ENCODE data around the gene CEBPE.

Gene CEBPE

DNA sequence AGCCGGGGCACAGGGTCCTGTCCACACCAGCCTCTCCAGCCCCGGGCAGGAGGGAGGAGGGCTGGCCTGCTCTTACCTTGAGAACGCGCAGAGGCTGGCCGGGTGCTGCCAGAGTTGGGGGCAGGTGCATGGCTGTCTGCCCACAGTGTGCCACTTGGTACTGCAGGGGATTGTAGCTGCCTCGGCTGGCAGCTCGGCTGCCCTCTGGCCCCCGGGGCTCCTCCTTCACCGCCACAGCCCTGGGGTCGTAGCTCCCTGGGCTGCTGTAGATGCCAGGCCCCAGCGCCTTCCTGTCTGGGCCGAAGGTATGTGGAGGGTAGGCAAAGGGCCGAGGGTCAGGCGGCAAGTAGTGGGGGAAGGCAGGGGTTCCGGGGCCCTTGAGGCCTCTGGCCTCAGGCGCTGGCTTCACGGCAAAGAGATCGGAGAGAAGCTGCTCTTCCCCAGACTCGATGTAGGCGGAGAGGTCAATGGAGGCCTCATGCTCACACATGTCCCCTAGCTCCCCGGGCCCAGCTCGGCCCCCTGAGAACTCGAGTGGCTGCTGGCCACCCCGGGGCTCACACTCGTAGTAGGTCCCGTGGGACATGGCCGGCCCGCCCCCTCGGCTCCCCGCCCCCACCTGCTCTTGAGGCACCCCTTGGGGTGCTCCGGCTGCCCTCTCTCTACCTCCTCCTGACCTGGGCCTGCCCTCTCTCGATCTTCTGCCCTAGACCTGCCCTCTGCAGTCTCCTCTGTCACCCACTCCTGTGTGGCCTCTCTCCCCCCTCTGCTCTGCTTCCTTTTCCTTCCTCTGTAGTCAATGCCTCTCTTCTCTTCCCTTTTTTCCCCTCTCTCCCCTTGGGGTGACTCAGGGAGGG is at the start of gene CEBPE:
TSS of gene CEBPE (minus strand) at position 750 of the 857 bp plus-strand sequence. CDS start at position 586, 164 bp downstream.
- DNase-seq (ENCODE audit: low read depth) = no peak
- in situ Hi-C loops (cut with HindIII; ENCODE audit: low sequenced_read_pairs) = no loop called here
- H3K4me3 ChIP-seq (ENCODE audit: low read depth, low read length) = no peak within 1 kb of the TSS
- TF ChIP-seq, protein P1, sequence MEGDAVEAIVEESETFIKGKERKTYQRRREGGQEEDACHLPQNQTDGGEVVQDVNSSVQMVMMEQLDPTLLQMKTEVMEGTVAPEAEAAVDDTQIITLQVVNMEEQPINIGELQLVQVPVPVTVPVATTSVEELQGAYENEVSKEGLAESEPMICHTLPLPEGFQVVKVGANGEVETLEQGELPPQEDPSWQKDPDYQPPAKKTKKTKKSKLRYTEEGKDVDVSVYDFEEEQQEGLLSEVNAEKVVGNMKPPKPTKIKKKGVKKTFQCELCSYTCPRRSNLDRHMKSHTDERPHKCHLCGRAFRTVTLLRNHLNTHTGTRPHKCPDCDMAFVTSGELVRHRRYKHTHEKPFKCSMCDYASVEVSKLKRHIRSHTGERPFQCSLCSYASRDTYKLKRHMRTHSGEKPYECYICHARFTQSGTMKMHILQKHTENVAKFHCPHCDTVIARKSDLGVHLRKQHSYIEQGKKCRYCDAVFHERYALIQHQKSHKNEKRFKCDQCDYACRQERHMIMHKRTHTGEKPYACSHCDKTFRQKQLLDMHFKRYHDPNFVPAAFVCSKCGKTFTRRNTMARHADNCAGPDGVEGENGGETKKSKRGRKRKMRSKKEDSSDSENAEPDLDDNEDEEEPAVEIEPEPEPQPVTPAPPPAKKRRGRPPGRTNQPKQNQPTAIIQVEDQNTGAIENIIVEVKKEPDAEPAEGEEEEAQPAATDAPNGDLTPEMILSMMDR (IDR thresholded peaks at IDR 0.05; ENCODE audit: low read depth, low read length, missing control alignments) = no peak

DNA sequence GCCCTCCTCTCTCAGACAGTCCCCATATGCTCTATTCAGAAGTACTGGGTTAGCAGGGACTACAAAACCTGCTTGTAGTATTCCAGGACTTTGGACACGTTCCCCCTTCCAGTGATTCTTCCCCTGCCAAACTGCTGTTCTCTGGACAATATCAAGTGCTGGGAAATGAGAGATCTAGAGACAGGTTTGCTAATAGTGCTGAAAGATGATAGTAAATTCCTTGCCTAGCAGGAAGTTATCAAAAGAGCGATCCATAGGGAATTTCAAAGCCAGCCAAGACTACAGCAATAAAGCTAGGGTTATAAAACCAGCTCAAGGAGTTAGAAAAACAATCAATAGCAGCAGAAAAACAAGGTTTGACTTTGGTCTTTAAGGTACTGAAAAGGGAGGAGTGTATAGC is 49.2 kb upstream of the CEBPE start:
- in situ Hi-C loops (cut with HindIII; ENCODE audit: low sequenced_read_pairs) = no loop called here
- TF ChIP-seq, protein P1 (IDR thresholded peaks at IDR 0.05; ENCODE audit: low read depth, low read length, missing control alignments) = no peak
- no peak overlapping the region for H3K4me3 ChIP-seq (ENCODE audit: low read depth, low read length)
- DNase-seq (ENCODE audit: low read depth) = no peak

DNA sequence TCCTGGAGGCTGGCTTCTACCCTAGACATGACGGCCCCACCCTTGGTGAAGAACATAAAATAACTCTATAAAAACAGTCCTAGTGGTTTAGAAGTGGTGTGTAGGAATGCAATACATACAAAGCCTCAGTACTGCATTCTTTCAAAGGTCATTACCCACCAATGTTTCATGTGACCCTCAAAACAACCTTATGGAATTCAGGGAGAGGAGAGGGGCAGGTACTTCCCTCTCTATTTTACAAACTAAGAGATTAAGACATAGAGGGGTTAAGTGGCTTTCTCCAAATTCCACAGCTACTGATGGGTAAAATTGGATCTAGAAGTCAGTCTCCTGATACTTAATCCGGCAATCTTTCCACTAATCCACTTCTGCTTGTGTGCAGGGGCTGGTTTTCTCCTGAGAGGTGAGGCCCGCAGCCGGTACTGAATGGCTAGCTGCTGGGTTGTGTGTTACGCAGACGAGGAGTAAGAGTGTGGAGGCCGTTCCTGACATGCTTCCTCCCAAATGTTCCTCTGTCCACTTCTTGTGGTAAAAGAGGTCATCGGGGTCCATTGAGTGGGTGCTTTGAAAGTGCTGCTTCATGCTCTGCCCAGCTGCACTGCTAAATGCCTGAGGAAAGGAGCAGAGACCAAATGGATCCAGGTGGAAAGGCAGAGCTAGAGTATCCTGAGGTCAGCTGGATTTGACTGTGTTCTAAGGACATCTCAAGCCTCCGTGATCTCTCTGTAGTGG is 48.2 kb upstream of the CEBPE start:
- in situ Hi-C loops (cut with HindIII; ENCODE audit: low sequenced_read_pairs) = no loop called here
- peak; percentile 24 for DNase-seq (ENCODE audit: low read depth)

DNA sequence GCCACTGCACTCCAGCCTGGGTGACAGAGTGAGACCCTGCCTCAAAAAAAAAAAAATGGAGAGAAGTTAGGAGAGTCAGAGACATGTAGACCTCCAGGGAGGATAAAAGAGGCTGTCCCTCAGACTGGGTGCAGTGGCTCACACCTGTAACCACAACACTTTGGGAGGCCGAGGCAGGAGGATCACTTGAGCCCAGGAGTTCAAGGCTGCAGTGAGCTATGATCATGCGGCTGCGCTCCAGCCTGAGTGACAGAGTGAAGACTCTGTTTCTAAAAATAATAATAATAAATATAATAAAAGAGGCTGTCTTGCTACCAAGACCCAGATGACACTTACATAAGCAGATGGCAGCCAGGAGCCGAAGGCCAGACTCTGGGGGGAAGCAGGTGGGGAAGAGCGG is 45.9 kb upstream of the CEBPE start:
- in situ Hi-C loops (cut with HindIII; ENCODE audit: low sequenced_read_pairs) = no loop called here
- TF ChIP-seq, protein P1 (IDR thresholded peaks at IDR 0.05; ENCODE audit: low read depth, low read length, missing control alignments) = no peak
- DNase-seq (ENCODE audit: low read depth) = no peak
- H3K4me3 ChIP-seq (ENCODE audit: low read depth, low read length) = no peak overlapping the region

More for the DNA sequence above, 48.2 kb upstream of the CEBPE start:
- TF ChIP-seq, protein P1 (IDR thresholded peaks at IDR 0.05; ENCODE audit: low read depth, low read length, missing control alignments) = no peak
- H3K4me3 ChIP-seq (ENCODE audit: low read depth, low read length) = no peak overlapping the region

DNA sequence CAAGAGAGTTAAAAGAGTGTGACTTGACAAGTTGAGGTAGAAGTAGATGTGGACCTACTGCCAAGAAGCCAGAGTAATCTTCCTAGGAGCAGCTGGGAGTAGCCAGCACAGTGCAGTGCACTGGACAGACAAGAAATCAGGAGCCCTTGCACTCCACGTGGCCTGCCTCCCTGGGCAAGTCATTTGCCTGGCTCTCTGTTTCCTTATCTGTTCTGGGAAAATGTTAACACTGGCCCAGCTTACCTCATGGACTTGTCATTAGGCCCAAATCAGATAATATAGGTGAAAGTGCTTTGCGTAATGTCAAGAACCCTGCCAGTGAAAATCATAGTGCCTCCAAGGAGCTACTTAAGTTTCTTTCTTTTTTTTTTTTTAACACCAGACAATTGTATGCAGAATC is 45.2 kb upstream of the CEBPE start:
- H3K4me3 ChIP-seq (ENCODE audit: low read depth, low read length) = no peak overlapping the region
- TF ChIP-seq, protein P1 (IDR thresholded peaks at IDR 0.05; ENCODE audit: low read depth, low read length, missing control alignments) = no peak
- no peak for DNase-seq (ENCODE audit: low read depth)
- in situ Hi-C loops (cut with HindIII; ENCODE audit: low sequenced_read_pairs) = no loop called here

DNA sequence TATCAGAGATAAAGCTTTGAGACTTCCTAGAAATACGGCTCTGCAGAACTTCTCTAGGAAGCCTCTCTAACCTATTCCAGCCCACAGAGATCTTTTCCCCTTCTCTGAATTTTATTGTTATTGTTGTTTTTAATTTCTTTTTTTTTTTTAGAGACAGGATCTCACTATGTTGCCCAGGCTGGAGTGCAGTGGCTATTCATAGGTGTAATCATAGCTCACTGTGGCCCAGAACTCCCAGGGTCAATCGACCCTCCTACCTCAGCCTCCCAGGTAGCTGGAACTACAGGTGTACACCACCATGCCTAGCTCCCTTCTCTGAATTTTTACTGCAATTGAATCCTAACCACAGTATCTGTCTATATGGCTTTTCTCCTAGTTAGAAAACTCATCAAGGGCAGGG is 44.8 kb upstream of the CEBPE start:
- in situ Hi-C loops (cut with HindIII; ENCODE audit: low sequenced_read_pairs) = no loop called here

More for the DNA sequence above, 44.8 kb upstream of the CEBPE start:
- H3K4me3 ChIP-seq (ENCODE audit: low read depth, low read length) = no peak overlapping the region
- DNase-seq (ENCODE audit: low read depth) = no peak
- TF ChIP-seq, protein P1 (IDR thresholded peaks at IDR 0.05; ENCODE audit: low read depth, low read length, missing control alignments) = no peak
